HCT116 (cell line): ENCODE measurements around the gene USP32. TPM values are rescaled to one million over a fixed set of nuclear protein-coding genes. Genes with fewer than 3 reads are reported as not detected.

ENCODE experiments used
- ATAC-seq: fragments of 200-7000 bp; cut with Tn5 transposase; 2 replicates; pipeline ENCODE4 v1.9.1; 2020; ENCODE audit warnings: mild to moderate bottlenecking, moderate library complexity
- BruUV-seq: library from RNA; stranded (reverse); fragments of 400-500 nt; replicated peaks from 2 replicates; lab custom pipeline; 2021; lab: Mats Ljungman, UMichigan
- CTCF ChIA-PET: fragments of 300-600 bp; sonication (Branson Sonifier 250); formaldehyde crosslinking; loops from one replicate; lab custom pipeline; 2021; ENCODE audit warnings: antibody characterized with exemption; lab: Charles Lee
- POLR2A ChIA-PET: fragments of 300-600, 350-600 bp; sonication (Branson Sonifier 250); formaldehyde crosslinking; loops from one replicate; lab custom pipeline; 2021; ENCODE audit warnings: antibody characterized with exemption; lab: Charles Lee
- RAD21 ChIA-PET, 2 experiments: fragments of 300-600 bp; sonication (Branson Sonifier 250); formaldehyde crosslinking; loops; one replicate each; lab custom pipeline; 2023; ENCODE audit warnings: low total read pairs in 2 of 2; ENCODE audit not compliant: uncharacterized antibody in 2 of 2, unreplicated experiment in 2 of 2, low non-redundant PET in 1 of 2; lab: Charles Lee
- DNase-seq: peaks from one replicate; pipeline ENCODE4 v3.0.0-alpha.2; 2010; ENCODE audit warnings: low read depth, low spot score
- H2AFZ ChIP-seq: fragments of 200-600 bp; shearing (Covaris generic), sonication (generic); 2 replicates; pipeline ENCODE4 v1.6.1; 2017; ENCODE audit warnings: low read depth, mixed run types, mixed read lengths, antibody characterized with exemption, low read length; ENCODE audit not compliant: poor library complexity, severe bottlenecking
- H3K27ac ChIP-seq: 2 replicates; pipeline ENCODE4 v1.5.1; 2012; ENCODE audit warnings: low read depth, low read length
- H3K27me3 ChIP-seq: fragments of 200-600 bp; sonication (generic); 2 replicates; pipeline ENCODE4 v1.6.1; 2016; ENCODE audit warnings: mixed run types, low read length, mixed read lengths; ENCODE audit not compliant: insufficient read depth
- H3K36me3 ChIP-seq, 2 experiments: fragments of 200-500 bp in 1 of 2; fragments of 200-600 bp in 1 of 2; sonication (Bioruptor generic) in 1 of 2; sonication (generic) in 1 of 2; 2 replicates each; pipeline versions ENCODE4 v1.5.1 to v1.6.1; 2014 to 2016; ENCODE audit warnings: low read length in 2 of 2, inconsistent platforms in 1 of 2, mixed read lengths in 1 of 2, mixed run types in 1 of 2; ENCODE audit not compliant: insufficient read depth in 2 of 2, control insufficient read depth in 1 of 2
- H3K4me1 ChIP-seq, 2 experiments: fragments of 200-600 bp in 1 of 2; sonication (generic) in 1 of 2; 2 replicates each; pipeline versions ENCODE4 v1.5.1 to v1.6.1; 2012 to 2017; ENCODE audit warnings: low read length in 2 of 2, inconsistent platforms in 1 of 2, mild to moderate bottlenecking in 1 of 2, mixed read lengths in 1 of 2, mixed run types in 1 of 2, moderate library complexity in 1 of 2; ENCODE audit not compliant: insufficient read depth in 2 of 2, control insufficient read depth in 1 of 2
- H3K4me2 ChIP-seq: fragments of 200-600 bp; sonication (generic); 2 replicates; pipeline ENCODE4 v1.6.1; 2017; ENCODE audit warnings: mixed run types, low read length, mixed read lengths
- H3K4me3 ChIP-seq, 2 experiments: fragments of 200-600 bp in 1 of 2; sonication (generic) in 1 of 2; replicated peaks in 1 of 2; 2 replicates each; pipeline ENCODE4 v1.5.1; 2011 to 2016; ENCODE audit warnings: low read length in 2 of 2, control low read depth in 1 of 2, low read depth in 1 of 2, mild to moderate bottlenecking in 1 of 2, mixed read lengths in 1 of 2, mixed run types in 1 of 2
- H3K79me2 ChIP-seq: fragments of 200-600 bp; sonication (generic); 2 replicates; pipeline ENCODE4 v1.6.1; 2017; ENCODE audit warnings: mild to moderate bottlenecking, mixed run types, low read length, moderate library complexity, mixed read lengths; ENCODE audit not compliant: insufficient read depth
- H3K9ac ChIP-seq: fragments of 200-600 bp; sonication (generic); 2 replicates; pipeline ENCODE4 v1.6.1; 2016; ENCODE audit warnings: low read length, mixed read lengths
- H3K9me2 ChIP-seq: fragments of 200-600 bp; sonication (generic), shearing (Covaris generic); 2 replicates; pipeline ENCODE4 v1.6.1; 2017; ENCODE audit warnings: mixed run types, mild to moderate bottlenecking, moderate library complexity; ENCODE audit not compliant: insufficient read depth
- H3K9me3 ChIP-seq, 2 experiments: fragments of 200-500 bp in 1 of 2; fragments of 200-600 bp in 1 of 2; sonication (Bioruptor generic) in 1 of 2; sonication (generic) in 1 of 2; 2 replicates each; pipeline ENCODE4 v1.6.1; 2014 to 2017; ENCODE audit warnings: low read length in 2 of 2, mixed read lengths in 2 of 2, inconsistent platforms in 1 of 2, low read depth in 1 of 2, mild to moderate bottlenecking in 1 of 2, mixed run types in 1 of 2, moderate library complexity in 1 of 2; ENCODE audit not compliant: control insufficient read depth in 1 of 2, insufficient read depth in 1 of 2
- H4K20me1 ChIP-seq: fragments of 200-600 bp; sonication (generic), shearing (Covaris generic); 2 replicates; pipeline ENCODE4 v1.6.1; 2017; ENCODE audit warnings: mixed run types, mild to moderate bottlenecking, moderate library complexity; ENCODE audit not compliant: insufficient read depth
- ATF3 ChIP-seq: IDR thresholded peaks from 2 replicates; pipeline ENCODE4 v1.6.1; 2012
- CEBPB ChIP-seq: IDR thresholded peaks from 2 replicates; pipeline ENCODE4 v1.6.1; 2012; ENCODE audit warnings: low read depth
- CTCF ChIP-seq, 3 experiments: fragments of 200-600 bp in 1 of 3; sonication (generic) in 1 of 3; IDR thresholded peaks in 2 of 3; conservative IDR thresholded peaks in 1 of 3; 2 replicates each; pipeline ENCODE4 v1.5.1; 2012 to 2017; ENCODE audit warnings: low read depth in 2 of 3, low read length in 2 of 3, antibody characterized with exemption in 1 of 3, borderline replicate concordance in 1 of 3, control low read depth in 1 of 3, mild to moderate bottlenecking in 1 of 3, mixed read lengths in 1 of 3, mixed run types in 1 of 3, moderate library complexity in 1 of 3; ENCODE audit not compliant: insufficient read depth in 1 of 3
- ELF1 ChIP-seq: IDR thresholded peaks from 2 replicates; pipeline ENCODE4 v1.6.1; 2012; ENCODE audit warnings: low read depth, borderline replicate concordance
- EZH2phosphoT487 ChIP-seq: fragments of 200-600 bp; IDR thresholded peaks from 2 replicates; pipeline ENCODE4 v1.6.1; 2018; ENCODE audit warnings: antibody characterized with exemption, borderline replicate concordance
- FOSL1 ChIP-seq: IDR thresholded peaks from 2 replicates; pipeline ENCODE4 v1.6.1; 2012; ENCODE audit warnings: low read depth
- JUND ChIP-seq: IDR thresholded peaks from 2 replicates; pipeline ENCODE4 v1.6.1; 2012
- POLR2A ChIP-seq: IDR thresholded peaks from 2 replicates; pipeline ENCODE4 v1.7.0; 2011; ENCODE audit warnings: borderline replicate concordance; ENCODE audit not compliant: insufficient read depth, insufficient read length; ENCODE audit errors: extremely low read depth
- POLR2AphosphoS5 ChIP-seq: IDR thresholded peaks from 2 replicates; pipeline ENCODE4 v1.6.1; 2011; ENCODE audit warnings: mild to moderate bottlenecking, low read depth, low read length, moderate library complexity
- TCF7L2 ChIP-seq: IDR thresholded peaks from 2 replicates; pipeline ENCODE4 v1.7.0; 2011; ENCODE audit warnings: borderline replicate concordance, inconsistent platforms; ENCODE audit not compliant: insufficient read depth, insufficient read length; ENCODE audit errors: extremely low read depth
- YY1 ChIP-seq: IDR thresholded peaks from 2 replicates; pipeline ENCODE4 v1.6.1; 2011; ENCODE audit warnings: low read length, low read depth, moderate library complexity, mild to moderate bottlenecking; ENCODE audit not compliant: insufficient replicate concordance; ENCODE audit errors: extremely low read depth
- ZBTB33 ChIP-seq: IDR thresholded peaks from 2 replicates; pipeline ENCODE4 v1.6.1; 2011; ENCODE audit warnings: mild to moderate bottlenecking, low read length, moderate library complexity; ENCODE audit not compliant: insufficient replicate concordance; ENCODE audit errors: extremely low read depth
- ZFX ChIP-seq: fragments of 450-650 bp; IDR thresholded peaks from 2 replicates; pipeline ENCODE4 v1.6.1; 2017
- intact Hi-C: fragments of 100-400 bp; cut with micrococcal nuclease; formaldehyde crosslinking; loops from 2 replicates; pipeline ENCODE4 v1.10.0; 2022
- total RNA-seq: library from RNA; stranded (reverse); gene quantifications from one replicate; pipeline ENCODE4 v1.2.1, GENCODE V29; 2021; ENCODE audit not compliant: unreplicated experiment

The USP32 gene
- total RNA-seq, 1 experiment from 2014 or later, result 67.0 TPM

GRCh38 chr17:60165223-60165622 lies 226.7 kb downstream of the USP32 start:
- Histone ChIP-seq H3K4me2 (no peak overlapping the region), H3K9ac (no peak overlapping the region), H3K9me3 (no peaks in the 10 kb centered on the region), H3K9me2 (no peaks in the 10 kb centered on the region), H3K79me2 (no peaks in the 10 kb centered on the region), H3K4me1 (peaks cover 0 to 32% of the 10 kb centered on the region in 2 experiments; a peak in 1 of 4 replicates), H3K4me3 (no peak overlapping the region), H4K20me1 (no peaks in the 10 kb centered on the region), H3K36me3 (no peaks in the 10 kb centered on the region), H3K27me3 (no peaks in the 10 kb centered on the region), H3K27ac (no peak overlapping the region), H2AFZ (no peak overlapping the region)
- intact Hi-C loops, result no loop called here
- ATAC-seq, result peak; percentile 26; the same call in 1 of the 2 replicates
- DNase-seq, result no peak
- TF ChIP-seq ELF1 (no peak), CTCF (IDR thresholded peaks at IDR 0.05 in 2 of 3, conservative IDR thresholded peaks at IDR 0.05 in 1 of 3; ENCODE audit: borderline replicate concordance in 1 of 3, insufficient read depth in 1 of 3, low read depth in 2 of 3, low read length in 2 of 3) (0 out of 6 replicates have a peak, but pooled peaks of 2 of the 3 experiments have one; percentile 3 to 9)
- ChIA-PET POLR2A (no interaction called here), RAD21 (no interaction called here), CTCF (no interaction called here)
- BruUV-seq, result no TSS peak

- POLR2A ChIA-PET, result no interaction called here
- Histone ChIP-seq H4K20me1 (no peaks in the 10 kb centered on the region), H3K9ac (no peak overlapping the region), H3K27me3 (no peaks in the 10 kb centered on the region), H3K36me3 (no peaks in the 10 kb centered on the region), H3K9me3 (no peaks in the 10 kb centered on the region), H2AFZ (no peak overlapping the region), H3K9me2 (no peaks in the 10 kb centered on the region), H3K79me2 (no peaks in the 10 kb centered on the region), H3K4me1 (peaks cover 0 to 32% of the 10 kb centered on the region in 2 experiments; a peak in 1 of 4 replicates), H3K4me3 (no peak overlapping the region), H3K27ac (no peak overlapping the region), H3K4me2 (no peak overlapping the region)
- DNase-seq (no peak), ATAC-seq (no peak)
- intact Hi-C loops, result no loop called here
- no TSS peak for BruUV-seq
- RAD21 ChIA-PET, result no interaction called here
- CTCF ChIA-PET, result no interaction called here
- TF ChIP-seq JUND, result no peak
- TF ChIP-seq ZFX, result no peak
- TF ChIP-seq TCF7L2, result no peak
- TF ChIP-seq POLR2AphosphoS5, result no peak
- no peak for TF ChIP-seq CEBPB
- no peak for TF ChIP-seq POLR2A
- TF ChIP-seq FOSL1, result no peak
- no peak for TF ChIP-seq ELF1
- no peak for TF ChIP-seq CTCF (IDR thresholded peaks at IDR 0.05 in 2 of 3, conservative IDR thresholded peaks at IDR 0.05 in 1 of 3; ENCODE audit: borderline replicate concordance in 1 of 3, insufficient read depth in 1 of 3, low read depth in 2 of 3, low read length in 2 of 3)
- TF ChIP-seq YY1, result no peak
- TF ChIP-seq ATF3, result no peak
- TF ChIP-seq EZH2phosphoT487, result no peak
- no peak for TF ChIP-seq ZBTB33
These were observed 227.2 kb downstream of the USP32 start for GRCh38 chr17:60164697-60165096.
